Measurements from ENCODE around the gene LMO1.

LMO1 gene

GRCh38 chr11:8263769-8264410 lies at the start of gene LMO1:
LMO1 (minus strand) TSS chr11:8263878; CDS start chr11:8263362, 516 bp downstream.
- peak; percentile 99 for DNase-seq (ENCODE audit: low spot score)

- DNase-seq (ENCODE audit: low spot score), result no peak
Measured at GRCh38 chr11:8312986-8313385, 49.3 kb upstream of the LMO1 start.

GRCh38 chr11:8311366-8311765 lies 47.7 kb upstream of the LMO1 start:
- DNase-seq (ENCODE audit: low spot score), result no peak

- DNase-seq (ENCODE audit: low spot score), result no peak
Measured at GRCh38 chr11:8310743-8311298, 47.1 kb upstream of the LMO1 start.

GRCh38 chr11:8309862-8310261 lies 46.2 kb upstream of the LMO1 start:
- no peak for DNase-seq (ENCODE audit: low spot score)

- no peak for DNase-seq (ENCODE audit: low spot score)
Measured at GRCh38 chr11:8309311-8309710, 45.6 kb upstream of the LMO1 start.

GRCh38 chr11:8307601-8308000 lies 43.9 kb upstream of the LMO1 start:
- no peak for DNase-seq (ENCODE audit: low spot score)

- DNase-seq (ENCODE audit: low spot score), result no peak
Measured at GRCh38 chr11:8301622-8302021, 37.9 kb upstream of the LMO1 start.

GRCh38 chr11:8298801-8299786 lies 35.4 kb upstream of the LMO1 start:
- no peak for DNase-seq (ENCODE audit: low spot score)

GRCh38 chr11:8297781-8298440 lies 34.2 kb upstream of the LMO1 start:
- DNase-seq (ENCODE audit: low spot score), result no peak

- no peak for DNase-seq (ENCODE audit: low spot score)
Measured at GRCh38 chr11:8296872-8297271, 33.2 kb upstream of the LMO1 start.

- DNase-seq (ENCODE audit: low spot score), result no peak
Measured at GRCh38 chr11:8296038-8296649, 32.5 kb upstream of the LMO1 start.

GRCh38 chr11:8294251-8294935 lies 30.7 kb upstream of the LMO1 start:
- DNase-seq (ENCODE audit: low spot score), result no peak

- no peak for DNase-seq (ENCODE audit: low spot score)
Measured at GRCh38 chr11:8293171-8293570, 29.5 kb upstream of the LMO1 start.

- no peak for DNase-seq (ENCODE audit: low spot score)
Measured at GRCh38 chr11:8292351-8292750, 28.7 kb upstream of the LMO1 start.

- no peak for DNase-seq (ENCODE audit: low spot score)
Measured at GRCh38 chr11:8291421-8292350, 28.0 kb upstream of the LMO1 start.

- no peak for DNase-seq (ENCODE audit: low spot score)
Measured at GRCh38 chr11:8290081-8290810, 26.6 kb upstream of the LMO1 start.

- DNase-seq (ENCODE audit: low spot score), result no peak
Measured at GRCh38 chr11:8289492-8289918, 25.8 kb upstream of the LMO1 start.

GRCh38 chr11:8288824-8289491 lies 25.3 kb upstream of the LMO1 start:
- no peak for DNase-seq (ENCODE audit: low spot score)
